Mucosa of gallbladder (tissue), 1 donor: ENCODE results near the gene NRG3. TPM values are rescaled to one million over a fixed set of nuclear protein-coding genes. Genes with fewer than 3 reads are reported as not detected.

Source experiments
- DNase-seq: peaks from one replicate; pipeline ENCODE4 v3.0.0-alpha.2; 2020; ENCODE audit warnings: low spot score
- total RNA-seq: library from RNA; stranded (reverse); gene quantifications from one replicate; pipeline ENCODE4 v1.2.1, GENCODE V29; 2021
- donor health status: DM: no; HTN: no; CAD: no.

The NRG3 gene
- total RNA-seq, 1 donor from 2014 or later = 14.6 TPM

GRCh38 chr10:82565197-82565575, 690.2 kb downstream of the NRG3 start:
- no peak for DNase-seq

GRCh38 chr10:82572744-82573143, 697.8 kb downstream of the NRG3 start:
- DNase-seq = no peak

GRCh38 chr10:82574081-82574480, 699.1 kb downstream of the NRG3 start:
- DNase-seq = no peak

GRCh38 chr10:82575318-82575717, 700.3 kb downstream of the NRG3 start:
- DNase-seq = no peak

- DNase-seq = no peak
Measured at GRCh38 chr10:82576093-82576492, 701.1 kb downstream of the NRG3 start.

- DNase-seq = no peak
Measured at GRCh38 chr10:82581940-82582339, 706.9 kb downstream of the NRG3 start.

GRCh38 chr10:82591421-82591820, 716.4 kb downstream of the NRG3 start:
- DNase-seq = no peak

GRCh38 chr10:82597840-82598239, 722.8 kb downstream of the NRG3 start:
- DNase-seq = no peak

- DNase-seq = no peak
Measured at GRCh38 chr10:82609845-82610244, 734.9 kb downstream of the NRG3 start.

- DNase-seq = no peak
Measured at GRCh38 chr10:82618007-82618406, 743.0 kb downstream of the NRG3 start.

- no peak for DNase-seq
Measured at GRCh38 chr10:82621680-82622079, 746.7 kb downstream of the NRG3 start.

GRCh38 chr10:82622479-82622878, 747.5 kb downstream of the NRG3 start:
- DNase-seq = no peak

GRCh38 chr10:82625512-82626189, 750.7 kb downstream of the NRG3 start:
- no peak for DNase-seq

GRCh38 chr10:82628373-82628772, 753.4 kb downstream of the NRG3 start:
- DNase-seq = no peak

GRCh38 chr10:82643076-82643475, 768.1 kb downstream of the NRG3 start:
- DNase-seq = no peak

GRCh38 chr10:82643601-82644000, 768.6 kb downstream of the NRG3 start:
- no peak for DNase-seq

- DNase-seq = no peak
Measured at GRCh38 chr10:82645221-82645620, 770.2 kb downstream of the NRG3 start.

- no peak for DNase-seq
Measured at GRCh38 chr10:82653244-82654155, 778.5 kb downstream of the NRG3 start.

GRCh38 chr10:82660205-82660604, 785.2 kb downstream of the NRG3 start:
- no peak for DNase-seq

- DNase-seq = no peak
Measured at GRCh38 chr10:82660986-82661385, 786.0 kb downstream of the NRG3 start.

GRCh38 chr10:82661701-82662100, 786.7 kb downstream of the NRG3 start:
- no peak for DNase-seq

- no peak for DNase-seq
Measured at GRCh38 chr10:82668221-82668895, 793.4 kb downstream of the NRG3 start.

- no peak for DNase-seq
Measured at GRCh38 chr10:82674036-82674435, 799.0 kb downstream of the NRG3 start.
